GM12878 (cell line): ENCODE measurements around the gene GTF3A. TPM values are rescaled to one million over a fixed set of nuclear protein-coding genes. Genes with fewer than 3 reads are reported as not detected.

ENCODE experiments used
- ATAC-seq: fragments of 200-7000 bp; cut with Tn5 transposase; 3 replicates; pipeline ENCODE4 v1.9.1; 2020; ENCODE audit warnings: mild to moderate bottlenecking, moderate library complexity
- BruUV-seq: library from RNA; stranded (reverse); fragments of 400-500 nt; replicated peaks from 2 replicates; lab custom pipeline; 2021; lab: Mats Ljungman, UMichigan
- CTCF ChIA-PET: fragments of 300-600 bp; sonication (Branson Sonifier 250); formaldehyde crosslinking; extraction: SDS; loops from one replicate; lab custom pipeline; 2021; ENCODE audit warnings: inconsistent platforms; lab: Yijun Ruan, JAX
- POLR2A ChIA-PET: fragments of 350-600 bp; formaldehyde crosslinking; extraction: SDS; loops from one replicate; lab custom pipeline; 2021; ENCODE audit warnings: inconsistent platforms; lab: Charles Lee
- RAD21 ChIA-PET: fragments of 300-600 bp; sonication (Branson Sonifier 250); formaldehyde crosslinking; loops from one replicate; lab custom pipeline; 2023; ENCODE audit warnings: antibody characterized with exemption; ENCODE audit not compliant: unreplicated experiment; lab: Charles Lee
- SMC1A ChIA-PET: fragments of 300-600 bp; sonication (Branson Sonifier 250); formaldehyde crosslinking; loops from one replicate; lab custom pipeline; 2023; ENCODE audit not compliant: unreplicated experiment, uncharacterized antibody; lab: Charles Lee
- DNase-seq: peaks from one replicate; pipeline ENCODE4 v3.0.0-alpha.2; 2011; ENCODE audit warnings: low read depth, low spot score
- FAIRE-seq: peaks from 3 replicates; lab custom pipeline; 2011; peaks lifted over from hg19 to GRCh38; lab: Jason Lieb, UNC
- H2AFZ ChIP-seq: 2 replicates; pipeline ENCODE4 v1.6.0; 2011; ENCODE audit warnings: low read depth, low read length, control low read depth; ENCODE audit not compliant: control insufficient read depth
- H3K27ac ChIP-seq: 2 replicates; pipeline ENCODE4 v1.5.1; 2011; ENCODE audit warnings: control low read depth; ENCODE audit not compliant: control insufficient read depth, insufficient read depth
- H3K27me3 ChIP-seq, 2 experiments: replicated peaks in 1 of 2; 2 replicates each; pipeline versions ENCODE4 v1.6.0 to v1.6.1; 2011; ENCODE audit warnings: low read length in 1 of 2; ENCODE audit not compliant: control insufficient read depth in 2 of 2, insufficient read depth in 2 of 2
- H3K36me3 ChIP-seq, 2 experiments: 2 replicates each; pipeline ENCODE4 v1.5.1; 2011; ENCODE audit warnings: low read length in 1 of 2; ENCODE audit not compliant: control insufficient read depth in 2 of 2, insufficient read depth in 2 of 2
- H3K4me1 ChIP-seq: 2 replicates; pipeline ENCODE4 v1.6.1; 2011; ENCODE audit warnings: mild to moderate bottlenecking, low read length, moderate library complexity, mixed read lengths; ENCODE audit not compliant: control insufficient read depth, insufficient read depth
- H3K4me2 ChIP-seq: 2 replicates; pipeline ENCODE4 v1.6.0; 2011; ENCODE audit warnings: control low read depth; ENCODE audit not compliant: control insufficient read depth, insufficient read depth
- H3K4me3 ChIP-seq: fragments of 200-600 bp; sonication (generic); 2 replicates; pipeline ENCODE4 v1.5.1; 2016
- H3K79me2 ChIP-seq: 2 replicates; pipeline ENCODE4 v1.6.0; 2011; ENCODE audit warnings: low read length; ENCODE audit not compliant: control insufficient read depth, insufficient read depth
- H3K9ac ChIP-seq: 2 replicates; pipeline ENCODE4 v1.8.0; 2011; ENCODE audit warnings: low read length, control low read depth, mixed read lengths; ENCODE audit not compliant: control insufficient read depth, insufficient read depth
- H3K9me3 ChIP-seq: replicated peaks from 3 replicates; pipeline ENCODE4 v1.5.1; 2011; ENCODE audit warnings: mild to moderate bottlenecking, low read length; ENCODE audit not compliant: control insufficient read depth, insufficient read depth
- H4K20me1 ChIP-seq: 2 replicates; pipeline ENCODE4 v1.6.0; 2011; ENCODE audit not compliant: control insufficient read depth, insufficient read depth
- BACH1 ChIP-seq: fragments of 450-650 bp; IDR thresholded peaks from 2 replicates; pipeline ENCODE4 v1.6.1; 2017; ENCODE audit warnings: mild to moderate bottlenecking, borderline replicate concordance
- BHLHE40 ChIP-seq, 2 experiments: fragments of 450-650 bp in 1 of 2; IDR thresholded peaks; 2 replicates each; pipeline ENCODE4 v1.6.1; 2011 to 2017; ENCODE audit warnings: low read depth in 2 of 2, borderline replicate concordance in 1 of 2, improper control_type of control experiment in 1 of 2, low read length in 1 of 2, mild to moderate bottlenecking in 1 of 2
- BRCA1 ChIP-seq: IDR thresholded peaks from 2 replicates; pipeline ENCODE4 v1.6.1; 2011; ENCODE audit warnings: low read depth, low read length, improper control_type of control experiment
- CBX5 ChIP-seq: sonication (generic); IDR thresholded peaks from 2 replicates; pipeline ENCODE4 v1.6.1; 2016; ENCODE audit warnings: low read depth, moderate library complexity, mild to moderate bottlenecking, inconsistent platforms
- CREM ChIP-seq: IDR thresholded peaks from 2 replicates; pipeline ENCODE4 v1.6.1; 2014; ENCODE audit warnings: antibody characterized with exemption, low read depth
- FOXK2 ChIP-seq: fragments of 450-650 bp; IDR thresholded peaks from 2 replicates; pipeline ENCODE4 v1.6.1; 2017; ENCODE audit warnings: mild to moderate bottlenecking, moderate library complexity
- MYC ChIP-seq: IDR thresholded peaks from 2 replicates; pipeline ENCODE4 v1.6.1; 2011; ENCODE audit warnings: mild to moderate bottlenecking, low read length, moderate library complexity, inconsistent platforms; ENCODE audit not compliant: insufficient read depth, insufficient replicate concordance, insufficient read length, severe bottlenecking
- TAF1 ChIP-seq: IDR thresholded peaks from 2 replicates; pipeline ENCODE4 v1.6.1; 2011; ENCODE audit warnings: mild to moderate bottlenecking, low read depth, low read length, borderline replicate concordance
- WGBS: methylation state at CpG from one replicate; pipeline ENCODE4 v1.1.6; 2016; ENCODE audit warnings: low lambda C conversion rate; ENCODE audit not compliant: insufficient replicate concordance, insufficient coverage; ENCODE audit errors: missing lambda C conversion rate; 5-methylcytosine and 5-hydroxymethylcytosine counted together
- in situ Hi-C: fragments of 300-500 bp; cut with MboI; formaldehyde crosslinking; loops from 9 replicates; pipeline ENCODE4 v1.14.3; 2018; ENCODE audit warnings: mixed read lengths
- intact Hi-C: fragments of 100-400 bp; cut with micrococcal nuclease; formaldehyde crosslinking; loops from one replicate; pipeline ENCODE4 v1.14.2; 2022; ENCODE audit not compliant: unreplicated experiment
- polyA plus RNA-seq, 11 experiments: library from polyadenylated mRNA; depleted of rRNA in 4 of 11; unstranded in 6 of 11; stranded (reverse) in 5 of 11; fragments of >200 nt; fragmentation: Nextera tagmentation in 4 of 11; fragmentation: Illumina TruSeq in 1 of 11; extraction: Ambion mirVana in 4 of 11; extraction: Trizol in 1 of 11; gene quantifications; 1 replicate in 1 of 11; 2 replicates in 10 of 11; pipeline versions ENCODE4 v1.2.1 to v1.2.3, GENCODE V29; 2011 to 2016; ENCODE audit warnings: inconsistent platforms in 2 of 11, missing spikeins in 2 of 11, low read depth in 1 of 11
- total RNA-seq, 4 experiments: library from RNA; depleted of rRNA in 3 of 4; stranded (reverse); fragments of >200 nt in 3 of 4; fragmentation: Illumina TruSeq in 1 of 4; extraction: Trizol in 1 of 4; gene quantifications; 2 replicates each; pipeline versions ENCODE4 v1.2.1 to v1.2.3, GENCODE V29; 2013 to 2021
- TF ChIP-seq, protein P1 (sequence below): fragments of 450-650 bp; IDR thresholded peaks from 2 replicates; pipeline ENCODE4 v1.6.1; 2017; ENCODE audit warnings: mild to moderate bottlenecking
- TF ChIP-seq, protein P2 (sequence below): fragments of 450-650 bp; IDR thresholded peaks from 2 replicates; pipeline ENCODE4 v1.6.1; 2018; ENCODE audit warnings: mild to moderate bottlenecking, low read depth, moderate library complexity; ENCODE audit not compliant: partially characterized antibody
- TF ChIP-seq, protein P3 (sequence below): fragments of 450-650 bp; IDR thresholded peaks from 2 replicates; pipeline ENCODE4 v1.6.1; 2016; ENCODE audit warnings: mild to moderate bottlenecking, moderate library complexity, borderline replicate concordance

Gene GTF3A
- total and polyA plus RNA-seq, 10 of the 15 experiments (the other 5 are each of a cell fraction or from before 2014, with no cell fraction given), result 74.2 to 524 (median 216) TPM

DNA sequence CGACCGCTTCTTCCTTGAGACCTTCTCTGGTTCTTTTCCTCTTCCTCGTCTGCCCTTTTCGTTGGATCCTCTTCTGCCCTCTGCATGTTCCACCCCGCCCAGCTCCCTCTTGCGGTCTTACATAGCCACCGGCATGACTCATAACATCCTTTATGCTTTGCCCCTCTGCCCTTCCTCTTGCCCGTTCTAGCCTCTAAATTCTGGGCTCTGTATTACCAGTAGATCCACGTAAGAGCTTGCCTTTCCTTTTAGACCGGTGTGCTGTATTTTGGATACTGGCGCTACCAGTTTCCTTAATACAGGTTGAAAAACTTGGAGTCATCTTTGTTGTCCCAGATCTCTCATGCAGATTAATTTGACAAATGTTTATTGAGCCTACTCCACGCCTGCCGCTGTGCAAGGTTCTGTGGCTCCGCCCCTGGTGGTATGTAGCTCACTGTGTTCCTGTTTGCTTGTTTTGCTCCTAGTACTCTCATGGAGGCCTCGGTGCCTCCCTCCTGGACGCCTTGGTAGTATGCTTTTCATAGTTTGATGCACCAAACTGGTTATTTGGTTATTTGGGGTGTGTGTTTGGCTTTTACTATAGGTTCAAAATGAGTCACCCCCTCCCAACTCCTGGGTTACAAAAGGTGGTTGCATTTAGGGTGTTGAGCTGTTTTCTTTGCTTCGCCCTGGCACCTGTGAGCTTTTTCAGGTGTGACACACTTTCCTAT is 1.7 kb downstream of the GTF3A start (continued):
- TF ChIP-seq CREM (peak; percentile 38; the same call in 1 of the 2 replicates), TAF1 (no peak), MYC (no peak)
- TF ChIP-seq, protein P1, sequence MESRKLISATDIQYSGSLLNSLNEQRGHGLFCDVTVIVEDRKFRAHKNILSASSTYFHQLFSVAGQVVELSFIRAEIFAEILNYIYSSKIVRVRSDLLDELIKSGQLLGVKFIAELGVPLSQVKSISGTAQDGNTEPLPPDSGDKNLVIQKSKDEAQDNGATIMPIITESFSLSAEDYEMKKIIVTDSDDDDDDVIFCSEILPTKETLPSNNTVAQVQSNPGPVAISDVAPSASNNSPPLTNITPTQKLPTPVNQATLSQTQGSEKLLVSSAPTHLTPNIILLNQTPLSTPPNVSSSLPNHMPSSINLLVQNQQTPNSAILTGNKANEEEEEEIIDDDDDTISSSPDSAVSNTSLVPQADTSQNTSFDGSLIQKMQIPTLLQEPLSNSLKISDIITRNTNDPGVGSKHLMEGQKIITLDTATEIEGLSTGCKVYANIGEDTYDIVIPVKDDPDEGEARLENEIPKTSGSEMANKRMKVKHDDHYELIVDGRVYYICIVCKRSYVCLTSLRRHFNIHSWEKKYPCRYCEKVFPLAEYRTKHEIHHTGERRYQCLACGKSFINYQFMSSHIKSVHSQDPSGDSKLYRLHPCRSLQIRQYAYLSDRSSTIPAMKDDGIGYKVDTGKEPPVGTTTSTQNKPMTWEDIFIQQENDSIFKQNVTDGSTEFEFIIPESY, result no peak

DNA sequence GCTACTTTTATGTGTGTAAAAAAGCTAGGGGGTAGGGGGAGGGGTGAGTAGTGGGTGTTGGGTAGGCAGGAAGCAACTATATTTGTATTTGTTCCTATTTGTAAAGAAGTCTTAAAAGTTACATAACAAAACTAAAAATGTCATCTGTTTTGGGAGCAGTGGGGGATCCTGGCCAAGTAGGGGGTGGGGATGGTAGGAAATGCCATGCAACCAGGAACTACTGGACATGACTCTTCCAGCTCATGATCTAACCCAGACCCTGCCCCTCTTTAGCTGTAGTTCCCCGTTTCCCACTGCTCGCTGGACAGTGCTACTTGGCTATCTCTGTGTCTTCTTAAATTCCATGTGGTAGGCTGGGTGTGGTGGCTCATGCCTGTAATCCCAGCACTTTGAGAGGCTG is 3.2 kb downstream of the GTF3A start:
- H3K79me2 ChIP-seq, result peaks cover 34% of the 10 kb centered on the region
- WGBS, result 93% methylated on average over 2 of the region's 2 CpGs
- TF ChIP-seq, protein P2, sequence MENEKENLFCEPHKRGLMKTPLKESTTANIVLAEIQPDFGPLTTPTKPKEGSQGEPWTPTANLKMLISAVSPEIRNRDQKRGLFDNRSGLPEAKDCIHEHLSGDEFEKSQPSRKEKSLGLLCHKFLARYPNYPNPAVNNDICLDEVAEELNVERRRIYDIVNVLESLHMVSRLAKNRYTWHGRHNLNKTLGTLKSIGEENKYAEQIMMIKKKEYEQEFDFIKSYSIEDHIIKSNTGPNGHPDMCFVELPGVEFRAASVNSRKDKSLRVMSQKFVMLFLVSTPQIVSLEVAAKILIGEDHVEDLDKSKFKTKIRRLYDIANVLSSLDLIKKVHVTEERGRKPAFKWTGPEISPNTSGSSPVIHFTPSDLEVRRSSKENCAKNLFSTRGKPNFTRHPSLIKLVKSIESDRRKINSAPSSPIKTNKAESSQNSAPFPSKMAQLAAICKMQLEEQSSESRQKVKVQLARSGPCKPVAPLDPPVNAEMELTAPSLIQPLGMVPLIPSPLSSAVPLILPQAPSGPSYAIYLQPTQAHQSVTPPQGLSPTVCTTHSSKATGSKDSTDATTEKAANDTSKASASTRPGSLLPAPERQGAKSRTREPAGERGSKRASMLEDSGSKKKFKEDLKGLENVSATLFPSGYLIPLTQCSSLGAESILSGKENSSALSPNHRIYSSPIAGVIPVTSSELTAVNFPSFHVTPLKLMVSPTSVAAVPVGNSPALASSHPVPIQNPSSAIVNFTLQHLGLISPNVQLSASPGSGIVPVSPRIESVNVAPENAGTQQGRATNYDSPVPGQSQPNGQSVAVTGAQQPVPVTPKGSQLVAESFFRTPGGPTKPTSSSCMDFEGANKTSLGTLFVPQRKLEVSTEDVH, result no peak
- TF ChIP-seq BRCA1 (no peak), BHLHE40 (IDR thresholded peaks at IDR 0.05; ENCODE audit: borderline replicate concordance in 1 of 2, low read depth in 2 of 2, low read length in 1 of 2) (no peak), CBX5 (no peak), FOXK2 (no peak), BACH1 (no peak)
- TF ChIP-seq, protein P3, sequence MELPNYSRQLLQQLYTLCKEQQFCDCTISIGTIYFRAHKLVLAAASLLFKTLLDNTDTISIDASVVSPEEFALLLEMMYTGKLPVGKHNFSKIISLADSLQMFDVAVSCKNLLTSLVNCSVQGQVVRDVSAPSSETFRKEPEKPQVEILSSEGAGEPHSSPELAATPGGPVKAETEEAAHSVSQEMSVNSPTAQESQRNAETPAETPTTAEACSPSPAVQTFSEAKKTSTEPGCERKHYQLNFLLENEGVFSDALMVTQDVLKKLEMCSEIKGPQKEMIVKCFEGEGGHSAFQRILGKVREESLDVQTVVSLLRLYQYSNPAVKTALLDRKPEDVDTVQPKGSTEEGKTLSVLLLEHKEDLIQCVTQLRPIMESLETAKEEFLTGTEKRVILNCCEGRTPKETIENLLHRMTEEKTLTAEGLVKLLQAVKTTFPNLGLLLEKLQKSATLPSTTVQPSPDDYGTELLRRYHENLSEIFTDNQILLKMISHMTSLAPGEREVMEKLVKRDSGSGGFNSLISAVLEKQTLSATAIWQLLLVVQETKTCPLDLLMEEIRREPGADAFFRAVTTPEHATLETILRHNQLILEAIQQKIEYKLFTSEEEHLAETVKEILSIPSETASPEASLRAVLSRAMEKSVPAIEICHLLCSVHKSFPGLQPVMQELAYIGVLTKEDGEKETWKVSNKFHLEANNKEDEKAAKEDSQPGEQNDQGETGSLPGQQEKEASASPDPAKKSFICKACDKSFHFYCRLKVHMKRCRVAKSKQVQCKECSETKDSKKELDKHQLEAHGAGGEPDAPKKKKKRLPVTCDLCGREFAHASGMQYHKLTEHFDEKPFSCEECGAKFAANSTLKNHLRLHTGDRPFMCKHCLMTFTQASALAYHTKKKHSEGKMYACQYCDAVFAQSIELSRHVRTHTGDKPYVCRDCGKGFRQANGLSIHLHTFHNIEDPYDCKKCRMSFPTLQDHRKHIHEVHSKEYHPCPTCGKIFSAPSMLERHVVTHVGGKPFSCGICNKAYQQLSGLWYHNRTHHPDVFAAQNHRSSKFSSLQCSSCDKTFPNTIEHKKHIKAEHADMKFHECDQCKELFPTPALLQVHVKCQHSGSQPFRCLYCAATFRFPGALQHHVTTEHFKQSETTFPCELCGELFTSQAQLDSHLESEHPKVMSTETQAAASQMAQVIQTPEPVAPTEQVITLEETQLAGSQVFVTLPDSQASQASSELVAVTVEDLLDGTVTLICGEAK, result no peak

More for the DNA sequence above, 3.2 kb downstream of the GTF3A start:
- H3K36me3 ChIP-seq, result peaks cover 15 to 18% of the 10 kb centered on the region in 2 experiments
- DNase-seq (no peak), ATAC-seq (no peak), FAIRE-seq (no peak)
- H3K9ac ChIP-seq, result no peak overlapping the region; the same call in 1 of the 2 replicates
- no peaks in the 10 kb centered on the region for H3K27me3 ChIP-seq
- H3K9me3 ChIP-seq, result no peaks in the 10 kb centered on the region
- in situ Hi-C loops, result no loop called here
- H2AFZ ChIP-seq, result no peak overlapping the region
- peak overlapping the region; percentile 96; the same call in 1 of the 2 replicates for H3K4me2 ChIP-seq
- H3K27ac ChIP-seq, result no peak overlapping the region; the same call in 1 of the 2 replicates
- ChIA-PET CTCF (interaction anchor here (0.8 to 4.2 kb wide), 5 partner anchors 17 to 399 kb away, joined by 3 to 30 read pairs (median 4); partner anchors contain the start of gene MTIF3), RAD21 (interaction anchor here (2.4 to 5.4 kb wide), 3 partner anchors 15 to 399 kb away, joined by 6 to 32 read pairs (median 11); partner anchors contain the start of gene MTIF3), SMC1A (interaction anchor here (0.8 to 6.3 kb wide), 6 partner anchors 9 to 59 kb away, joined by 3 to 41 read pairs (median 8); partner anchors contain the start of gene MTIF3), POLR2A (interaction anchor here (1.0 to 1.4 kb wide), 2 partner anchors 20 to 22 kb away, joined by 3 to 4 read pairs; no protein-coding TSS in a partner anchor)
- H4K20me1 ChIP-seq, result peaks cover 8% of the 10 kb centered on the region
- BruUV-seq, result no TSS peak
- peaks cover 12% of the 10 kb centered on the region for H3K4me1 ChIP-seq
- no peak overlapping the region for H3K4me3 ChIP-seq
- intact Hi-C loops, result loop anchor here (5.0 kb wide), 1 partner anchor 195 kb away; the partner anchor contains the start of genes LNX2 and POLR1D
